Fibroblast of villous mesenchyme (primary cell): ENCODE data around the gene LRRK1. TPM values are rescaled to one million over a fixed set of nuclear protein-coding genes. Genes with fewer than 3 reads are reported as not detected.
A peak's percentile ranks its signal among the peaks of the same experiment; 100 is the strongest.

Experiments used
- DNase-seq: peaks from one replicate; pipeline ENCODE4 v3.0.0-alpha.2; 2010; ENCODE audit warnings: low read depth
- H3K4me3 ChIP-seq: 2 replicates; pipeline ENCODE4 v1.5.1; 2011; ENCODE audit warnings: low read depth, mild to moderate bottlenecking, low read length
- CTCF ChIP-seq: IDR thresholded peaks from 2 replicates; pipeline ENCODE4 v1.5.1; 2012; ENCODE audit warnings: low read depth, mild to moderate bottlenecking, low read length; ENCODE audit not compliant: insufficient read depth
- total RNA-seq: library from RNA; depleted of rRNA; stranded (reverse); fragments of >200 nt; gene quantifications from 2 replicates; pipeline ENCODE4 v1.2.3, GENCODE V29; 2012

LRRK1 gene
- total RNA-seq, 1 donor, result 10.8 TPM

GRCh38 chr15:101024073-101024695, 105.0 kb downstream of the LRRK1 start:
- peak; percentile 84 for DNase-seq

GRCh38 chr15:101024706-101025500, 105.7 kb downstream of the LRRK1 start:
- TF ChIP-seq CTCF, result no peak
- DNase-seq, result no peak
- no peak overlapping the region for H3K4me3 ChIP-seq

More at GRCh38 chr15:101024073-101024695, 105.0 kb downstream of the LRRK1 start:
- TF ChIP-seq CTCF, result no peak
- no peak overlapping the region for H3K4me3 ChIP-seq

- no peak for TF ChIP-seq CTCF
- H3K4me3 ChIP-seq, result no peak overlapping the region
- DNase-seq, result no peak
Measured at GRCh38 chr15:101025501-101025885, 106.3 kb downstream of the LRRK1 start.

- no peak for TF ChIP-seq CTCF
- DNase-seq, result no peak
- no peak overlapping the region for H3K4me3 ChIP-seq
Measured at GRCh38 chr15:101025896-101026631, 106.9 kb downstream of the LRRK1 start.

- no peak overlapping the region for H3K4me3 ChIP-seq
- no peak for TF ChIP-seq CTCF
- DNase-seq, result no peak
Measured at GRCh38 chr15:101026656-101027272, 107.6 kb downstream of the LRRK1 start.

GRCh38 chr15:101027273-101027901, 108.2 kb downstream of the LRRK1 start:
- no peak overlapping the region for H3K4me3 ChIP-seq
- no peak for DNase-seq
- no peak for TF ChIP-seq CTCF
